Erythroblast (primary cell): ENCODE measurements around the gene OPCML.

Source experiments
- GATA1 ChIP-seq: IDR thresholded peaks from 2 replicates; pipeline ENCODE4 v1.6.1; 2011; ENCODE audit warnings: low read depth, mild to moderate bottlenecking, control low read depth, low read length, moderate library complexity
- POLR2A ChIP-seq: IDR thresholded peaks from 2 replicates; pipeline ENCODE4 v1.6.1; 2011; ENCODE audit warnings: mild to moderate bottlenecking, low read length

DNA sequence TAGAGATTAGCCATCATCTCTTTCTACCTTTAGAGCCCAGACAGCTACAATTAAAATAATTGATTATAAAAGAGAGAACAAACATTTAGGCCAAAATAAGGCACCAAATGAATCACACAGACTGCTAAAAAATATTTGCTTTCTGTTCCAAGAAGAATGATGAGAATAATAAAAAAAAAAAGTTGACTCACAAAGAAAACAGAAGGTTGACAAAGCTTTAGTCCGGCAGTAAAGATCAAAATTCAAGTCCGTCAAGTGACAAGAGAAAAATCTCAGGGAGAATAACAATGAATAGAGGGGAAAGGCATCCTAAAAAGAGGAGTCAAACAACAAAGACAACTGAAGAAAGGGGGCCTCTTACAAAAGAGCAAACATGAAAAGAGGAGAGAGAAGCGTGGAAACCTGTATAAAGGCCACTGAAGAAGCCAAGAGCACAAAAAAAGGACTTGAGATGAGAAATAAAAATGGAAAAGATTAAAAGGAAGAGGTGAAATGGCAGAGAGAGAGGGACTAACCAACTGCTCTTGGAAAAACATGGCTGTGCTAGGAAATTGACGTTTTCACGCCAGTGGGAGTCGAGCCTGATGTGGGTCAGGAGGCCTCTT lies 910.2 kb downstream of the OPCML start:
- TF ChIP-seq POLR2A (no peak), GATA1 (no peak)
